HepG2 (cell line): ENCODE data around the gene TEAD1. TPM values are rescaled to one million over a fixed set of nuclear protein-coding genes. Genes with fewer than 3 reads are reported as not detected.

ENCODE experiments used
- ATAC-seq: fragments of 200-7000 bp; cut with Tn5 transposase; 3 replicates; pipeline ENCODE4 v1.9.1; 2020; ENCODE audit warnings: mild to moderate bottlenecking, moderate library complexity
- BruUV-seq: library from RNA; stranded (reverse); fragments of 400-500 nt; replicated peaks from 2 replicates; lab custom pipeline; 2021; lab: Mats Ljungman, UMichigan
- CTCF ChIA-PET: fragments of 300-600 bp; formaldehyde crosslinking; extraction: SDS; loops from one replicate; lab custom pipeline; 2021; ENCODE audit warnings: low total read pairs, inconsistent platforms, low intra/inter-chr PET ratio; lab: Yijun Ruan, JAX
- POLR2A ChIA-PET: fragments of 350-600 bp; sonication (Branson Sonifier 250); formaldehyde crosslinking; loops from one replicate; lab custom pipeline; 2020; ENCODE audit warnings: antibody characterized with exemption, inconsistent platforms; lab: Yijun Ruan, JAX
- DNase-seq: peaks from one replicate; pipeline ENCODE4 v3.0.0-alpha.2; 2015; ENCODE audit warnings: low spot score
- FAIRE-seq: peaks from 3 replicates; lab custom pipeline; 2011; peaks lifted over from hg19 to GRCh38; lab: Jason Lieb, UNC
- H2AFZ ChIP-seq: one replicate; pipeline ENCODE4 v1.6.1; 2011; ENCODE audit warnings: low read length, inconsistent platforms
- H3K27ac ChIP-seq: fragments of 300-600 bp; 3 replicates; pipeline ENCODE4 v1.8.0; 2011; ENCODE audit warnings: mixed run types, mild to moderate bottlenecking, mixed read lengths, low read length, inconsistent platforms; ENCODE audit not compliant: insufficient read depth; ENCODE audit errors: extremely low read length
- H3K27me3 ChIP-seq, 2 experiments: fragments of 200-600 bp in 1 of 2; 2 replicates in 1 of 2; 3 replicates in 1 of 2; pipeline versions ENCODE4 v1.6.0 to v1.8.0; 2011; ENCODE audit warnings: low read length in 2 of 2, mild to moderate bottlenecking in 2 of 2, moderate library complexity in 2 of 2, inconsistent platforms in 1 of 2; ENCODE audit not compliant: insufficient read depth in 2 of 2, control insufficient read depth in 1 of 2
- H3K36me3 ChIP-seq, 2 experiments: fragments of 200-600 bp in 1 of 2; replicated peaks in 1 of 2; 2 replicates in 1 of 2; 3 replicates in 1 of 2; pipeline versions ENCODE4 v1.5.1 to v1.8.0; 2011; ENCODE audit warnings: low read length in 2 of 2, inconsistent platforms in 1 of 2; ENCODE audit not compliant: insufficient read depth in 2 of 2, control insufficient read depth in 1 of 2
- H3K4me1 ChIP-seq: 2 replicates; pipeline ENCODE4 v1.5.1; 2012; ENCODE audit warnings: low read length, inconsistent platforms; ENCODE audit not compliant: insufficient read depth
- H3K4me2 ChIP-seq: 2 replicates; pipeline ENCODE4 v1.6.0; 2011; ENCODE audit warnings: low read depth, low read length, inconsistent platforms
- H3K4me3 ChIP-seq, 3 experiments: fragments of 200-600 bp in 1 of 3; sonication (generic), shearing (Covaris generic) in 1 of 3; replicated peaks in 1 of 3; 2 replicates each; pipeline ENCODE4 v1.5.1; 2011 to 2016; ENCODE audit warnings: low read length in 3 of 3, inconsistent platforms in 2 of 3, low read depth in 2 of 3, mild to moderate bottlenecking in 2 of 3, control low read depth in 1 of 3, mixed read lengths in 1 of 3; ENCODE audit not compliant: insufficient read depth in 1 of 3
- H3K79me2 ChIP-seq: one replicate; pipeline ENCODE4 v1.6.1; 2011; ENCODE audit warnings: low read length, inconsistent platforms; ENCODE audit not compliant: insufficient read depth
- H3K9ac ChIP-seq: 2 replicates; pipeline ENCODE4 v1.6.0; 2011; ENCODE audit warnings: mild to moderate bottlenecking, low read depth, low read length, inconsistent platforms; ENCODE audit not compliant: insufficient read depth
- H3K9me3 ChIP-seq: 2 replicates; pipeline ENCODE4 v1.5.1; 2012; ENCODE audit warnings: mild to moderate bottlenecking, low read length
- H4K20me1 ChIP-seq: 2 replicates; pipeline ENCODE4 v1.6.0; 2011; ENCODE audit warnings: inconsistent platforms, mild to moderate bottlenecking, low read length, moderate library complexity; ENCODE audit not compliant: insufficient read depth
- ARID5B ChIP-seq: IDR thresholded peaks from 2 replicates; pipeline ENCODE4 v1.4.0; 2020; ENCODE audit warnings: mild to moderate bottlenecking, missing genetic modification reagents
- ATF3 ChIP-seq: sonication (generic); formaldehyde crosslinking; IDR thresholded peaks from 2 replicates; pipeline ENCODE4 v1.4.0; 2020; ENCODE audit warnings: missing genetic modification reagents
- ELF3 ChIP-seq: IDR thresholded peaks from 2 replicates; pipeline ENCODE4 v1.6.1; 2016; ENCODE audit warnings: missing genetic modification reagents, missing compliant biosample characterization
- FOSL1 ChIP-seq: sonication (generic); formaldehyde crosslinking; IDR thresholded peaks from 2 replicates; pipeline ENCODE4 v1.9.0; 2021; ENCODE audit warnings: missing genetic modification reagents, borderline replicate concordance
- FOSL2 ChIP-seq: sonication (generic); formaldehyde crosslinking; IDR thresholded peaks from 2 replicates; pipeline ENCODE4 v1.4.0; 2020; ENCODE audit warnings: missing genetic modification reagents
- GATAD2A ChIP-seq: IDR thresholded peaks from 2 replicates; pipeline ENCODE4 v1.6.1; 2016
- IRF1 ChIP-seq: sonication (generic); formaldehyde crosslinking; IDR thresholded peaks from 2 replicates; pipeline ENCODE4 v1.4.0; 2020; ENCODE audit warnings: low read depth, mild to moderate bottlenecking, missing genetic modification reagents
- POGZ ChIP-seq: sonication (generic); formaldehyde crosslinking; IDR thresholded peaks from 2 replicates; pipeline ENCODE4 v1.4.0; 2020; ENCODE audit warnings: mild to moderate bottlenecking, missing genetic modification reagents
- SOX13 ChIP-seq, 3 experiments: fragments of 450-650 bp in 1 of 3; sonication (generic) in 1 of 3; formaldehyde crosslinking in 1 of 3; IDR thresholded peaks in 2 of 3; conservative IDR thresholded peaks in 1 of 3; 2 replicates each; pipeline versions ENCODE4 v1.5.0 to v1.6.1; 2016 to 2020; ENCODE audit warnings: antibody characterized with exemption in 1 of 3, mild to moderate bottlenecking in 1 of 3, missing compliant biosample characterization in 1 of 3, missing genetic modification reagents in 1 of 3, moderate library complexity in 1 of 3
- SP140L ChIP-seq: sonication (generic); formaldehyde crosslinking; IDR thresholded peaks from 2 replicates; pipeline ENCODE4 v1.4.0; 2020; ENCODE audit warnings: missing genetic modification reagents, borderline replicate concordance
- ZBTB38 ChIP-seq: sonication (generic); formaldehyde crosslinking; IDR thresholded peaks from 2 replicates; pipeline ENCODE4 v1.5.1; 2020; ENCODE audit warnings: mild to moderate bottlenecking, missing genetic modification reagents
- ZNF580 ChIP-seq: IDR thresholded peaks from 2 replicates; pipeline ENCODE4 v1.6.1; 2016; ENCODE audit warnings: low read depth, borderline replicate concordance
- ZXDC ChIP-seq: sonication (generic); formaldehyde crosslinking; IDR thresholded peaks from 2 replicates; pipeline ENCODE4 v1.5.0; 2020; ENCODE audit warnings: mild to moderate bottlenecking, missing genetic modification reagents
- WGBS: methylation state at CpG from one replicate; pipeline ENCODE4 v1.1.6; 2017; ENCODE audit warnings: low lambda C conversion rate; 5-methylcytosine and 5-hydroxymethylcytosine counted together
- in situ Hi-C: cut with HindIII; loops from 2 replicates; pipeline ENCODE4 v1.10.0; 2017; ENCODE audit warnings: low pct_unique_long_range_greater_than_20kb; ENCODE audit not compliant: extremely low pct_ligation_motif_present
- intact Hi-C: fragments of 100-400 bp; cut with micrococcal nuclease; formaldehyde crosslinking; loops from one replicate; pipeline ENCODE4 v1.10.0; 2022; ENCODE audit not compliant: unreplicated experiment
- polyA plus RNA-seq, 8 experiments: library from polyadenylated mRNA; depleted of rRNA in 3 of 8; stranded (reverse) in 7 of 8; unstranded in 1 of 8; fragments of >200 nt; fragmentation: Illumina TruSeq in 4 of 8; extraction: Trizol in 4 of 8; gene quantifications; 2 replicates each; pipeline versions ENCODE4 v1.2.1 to v1.2.3, GENCODE V29; 2011 to 2016; ENCODE audit warnings: low read depth in 4 of 8, missing spikeins in 1 of 8, mixed read lengths in 1 of 8; ENCODE audit not compliant: insufficient read depth in 1 of 8
- total RNA-seq, 5 experiments: library from RNA; depleted of rRNA; stranded (reverse); fragments of >200 nt; fragmentation: Illumina TruSeq; extraction: Trizol; gene quantifications; 2 replicates each; pipeline ENCODE4 v1.2.3, GENCODE V29; 2016; ENCODE audit warnings: low read depth in 1 of 5

TEAD1 gene
- total and polyA plus RNA-seq, 2 of the 13 experiments (the other 11 are each of a cell fraction or from before 2014, with no cell fraction given), result 20.1 to 30.5 TPM

- POLR2A ChIA-PET, result no interaction called here
- WGBS, result 90% methylated on average over 12 of the region's 14 CpGs
- H3K9ac ChIP-seq, result no peak overlapping the region
- CTCF ChIA-PET, result no interaction called here
- H3K4me1 ChIP-seq, result peaks cover 55% of the 10 kb centered on the region
- peaks cover 0 to 2% of the 10 kb centered on the region in 2 experiments; a peak in 2 of 5 replicates for H3K36me3 ChIP-seq
- peak; percentile 64 for DNase-seq
- intact Hi-C loops, result no loop called here
- in situ Hi-C loops, result no loop called here
- H4K20me1 ChIP-seq, result no peaks in the 10 kb centered on the region; the same call in 1 of the 2 replicates
- peak; percentile 36; the same call in 1 of the 3 replicates for ATAC-seq
- no peak for FAIRE-seq
- H3K79me2 ChIP-seq, result peaks cover 28% of the 10 kb centered on the region
- H3K4me2 ChIP-seq, result no peak overlapping the region
- peak overlapping the region; percentile 28 for H3K27ac ChIP-seq
- H3K4me3 ChIP-seq, result no peak overlapping the region
- H2AFZ ChIP-seq, result no peak overlapping the region
- H3K9me3 ChIP-seq, result no peaks in the 10 kb centered on the region
- no TSS peak for BruUV-seq
- H3K27me3 ChIP-seq, result no peaks in the 10 kb centered on the region
- no peak for TF ChIP-seq SOX13 (IDR thresholded peaks at IDR 0.05)
- 0 out of 4 replicates have a peak, but pooled peaks of 1 of the 2 experiments have one; percentile 6 for TF ChIP-seq SOX13 (CRISPR knock-in tag; conservative IDR thresholded peaks at IDR 0.05 in 1 of 2, IDR thresholded peaks at IDR 0.05 in 1 of 2)
- no peak for TF ChIP-seq SP140L (CRISPR knock-in tag)
- TF ChIP-seq IRF1, result no peak
- TF ChIP-seq ZXDC (CRISPR knock-in tag), result no peak
- TF ChIP-seq FOSL1 (CRISPR knock-in tag), result peak; percentile 51; the same call in 1 of the 2 replicates
- peak; percentile 93 for TF ChIP-seq FOSL2
- peak; percentile 56; the same call in 1 of the 2 replicates for TF ChIP-seq ATF3
- TF ChIP-seq GATAD2A (CRISPR knock-in tag), result 0 out of 2 replicates have a peak, but pooled peaks have one; percentile 8
- peak; percentile 42; the same call in 1 of the 2 replicates for TF ChIP-seq ELF3 (CRISPR knock-in tag)
- TF ChIP-seq ZBTB38 (CRISPR knock-in tag), result peak; percentile 52; the same call in 1 of the 2 replicates
- 0 out of 2 replicates have a peak, but pooled peaks have one; percentile 26 for TF ChIP-seq ZNF580 (CRISPR knock-in tag)
- peak; percentile 29; the same call in 1 of the 2 replicates for TF ChIP-seq ARID5B
- TF ChIP-seq POGZ, result 0 out of 2 replicates have a peak, but pooled peaks have one; percentile 20
These were observed 50.3 kb downstream of the TEAD1 start for GRCh38 chr11:12724301-12725054.
